Camera-type eye (tissue), 1 donor: ENCODE measurements around the gene ALB. TPM values are rescaled to one million over a fixed set of nuclear protein-coding genes. Genes with fewer than 3 reads are reported as not detected.

Experiments
- total RNA-seq: library from RNA; depleted of rRNA; stranded (reverse); fragments of >200 nt; gene quantifications from one replicate; pipeline ENCODE4 v1.2.3, GENCODE V29; 2014

Gene ALB
- total RNA-seq, result 0.71 TPM

GRCh38 chr4:73404042-73404441 is at the start of gene ALB:
TSS of gene ALB (plus strand) at chr4:73404287. CDS start at chr4:73404328, 41 bp downstream.

DNA sequence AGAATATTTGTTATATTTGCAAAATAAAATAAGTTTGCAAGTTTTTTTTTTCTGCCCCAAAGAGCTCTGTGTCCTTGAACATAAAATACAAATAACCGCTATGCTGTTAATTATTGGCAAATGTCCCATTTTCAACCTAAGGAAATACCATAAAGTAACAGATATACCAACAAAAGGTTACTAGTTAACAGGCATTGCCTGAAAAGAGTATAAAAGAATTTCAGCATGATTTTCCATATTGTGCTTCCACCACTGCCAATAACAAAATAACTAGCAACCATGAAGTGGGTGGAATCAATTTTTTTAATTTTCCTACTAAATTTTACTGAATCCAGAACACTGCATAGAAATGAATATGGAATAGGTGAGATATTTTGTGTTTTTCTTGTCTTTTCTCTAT is 31.9 kb downstream of the ALB start, which contains the start of gene AFP:
TSS of gene AFP (plus strand) at position 238 of the 400 bp plus-strand sequence. CDS start at position 280, 42 bp downstream.

Other genes starting within 250 kb of the ALB start
- 111 TPM for gene ANKRD17, start 145.5 kb upstream of the ALB start, total RNA-seq
- gene AFP, start 31.9 kb downstream of the ALB start, total RNA-seq, result not detected
- not detected for gene AFM, start 77.5 kb downstream of the ALB start, total RNA-seq
- 4.2 TPM for gene RASSF6, start 216.1 kb downstream of the ALB start, total RNA-seq